ENCODE measurements around the gene CEACAM8. TPM values are rescaled to one million over a fixed set of nuclear protein-coding genes. Genes with fewer than 3 reads are reported as not detected.

The CEACAM8 gene
- total RNA-seq, 1 donor from 2014 or later: not detected

DNA sequence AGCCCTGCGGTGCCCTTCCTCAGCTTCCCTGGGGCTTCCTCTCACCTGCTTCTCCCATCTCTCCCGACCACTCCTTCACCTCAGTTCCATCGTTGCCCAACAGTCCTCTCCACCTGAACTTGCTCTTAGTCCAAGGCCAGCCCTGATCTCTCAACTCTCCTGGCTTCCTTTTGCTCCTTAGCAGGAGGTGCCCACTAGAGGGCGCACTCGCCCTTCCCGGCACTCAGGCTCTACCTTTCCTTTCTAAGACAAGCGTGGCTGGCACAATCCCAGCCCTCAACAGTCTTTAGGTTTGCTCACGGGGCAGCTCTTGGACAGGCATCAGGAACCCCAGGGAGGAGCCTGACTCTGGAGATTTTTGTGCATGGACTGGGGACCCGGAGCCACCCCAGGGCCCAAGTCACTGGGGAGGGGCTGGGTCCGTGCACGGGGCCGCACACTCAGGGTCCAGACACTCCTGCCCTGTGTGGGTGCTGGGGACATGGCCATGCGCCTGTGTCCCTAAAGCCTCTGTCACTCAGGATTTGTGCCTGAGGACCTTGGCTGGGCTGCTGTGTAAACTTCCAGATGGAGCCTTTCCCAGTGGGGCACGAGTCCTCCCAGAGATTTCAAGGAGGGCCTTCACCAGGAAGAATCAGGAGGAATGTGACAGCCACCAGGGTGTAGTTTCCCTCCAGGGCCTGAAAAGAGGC, 12.1 kb upstream of the CEACAM8 start:
- DNase-seq (ENCODE audit: low spot score, unreplicated experiment): no peak
- TF ChIP-seq, protein P1, sequence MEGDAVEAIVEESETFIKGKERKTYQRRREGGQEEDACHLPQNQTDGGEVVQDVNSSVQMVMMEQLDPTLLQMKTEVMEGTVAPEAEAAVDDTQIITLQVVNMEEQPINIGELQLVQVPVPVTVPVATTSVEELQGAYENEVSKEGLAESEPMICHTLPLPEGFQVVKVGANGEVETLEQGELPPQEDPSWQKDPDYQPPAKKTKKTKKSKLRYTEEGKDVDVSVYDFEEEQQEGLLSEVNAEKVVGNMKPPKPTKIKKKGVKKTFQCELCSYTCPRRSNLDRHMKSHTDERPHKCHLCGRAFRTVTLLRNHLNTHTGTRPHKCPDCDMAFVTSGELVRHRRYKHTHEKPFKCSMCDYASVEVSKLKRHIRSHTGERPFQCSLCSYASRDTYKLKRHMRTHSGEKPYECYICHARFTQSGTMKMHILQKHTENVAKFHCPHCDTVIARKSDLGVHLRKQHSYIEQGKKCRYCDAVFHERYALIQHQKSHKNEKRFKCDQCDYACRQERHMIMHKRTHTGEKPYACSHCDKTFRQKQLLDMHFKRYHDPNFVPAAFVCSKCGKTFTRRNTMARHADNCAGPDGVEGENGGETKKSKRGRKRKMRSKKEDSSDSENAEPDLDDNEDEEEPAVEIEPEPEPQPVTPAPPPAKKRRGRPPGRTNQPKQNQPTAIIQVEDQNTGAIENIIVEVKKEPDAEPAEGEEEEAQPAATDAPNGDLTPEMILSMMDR (IDR thresholded peaks at IDR 0.05; ENCODE audit: unreplicated experiment): peak; percentile 58
- no peak overlapping the region for H3K4me3 Mint-ChIP-seq (ENCODE audit: low read depth)
- H3K27ac Mint-ChIP-seq: no peak overlapping the region
- H3K9me3 Mint-ChIP-seq (ENCODE audit: low read depth): peaks cover 13% of the 10 kb centered on the region
- H3K27me3 Mint-ChIP-seq: peaks cover 6% of the 10 kb centered on the region
- no peaks in the 10 kb centered on the region for H3K4me1 Mint-ChIP-seq (ENCODE audit: low read depth)
- peaks cover 2% of the 10 kb centered on the region for H3K36me3 Mint-ChIP-seq (ENCODE audit: insufficient read depth)

DNA sequence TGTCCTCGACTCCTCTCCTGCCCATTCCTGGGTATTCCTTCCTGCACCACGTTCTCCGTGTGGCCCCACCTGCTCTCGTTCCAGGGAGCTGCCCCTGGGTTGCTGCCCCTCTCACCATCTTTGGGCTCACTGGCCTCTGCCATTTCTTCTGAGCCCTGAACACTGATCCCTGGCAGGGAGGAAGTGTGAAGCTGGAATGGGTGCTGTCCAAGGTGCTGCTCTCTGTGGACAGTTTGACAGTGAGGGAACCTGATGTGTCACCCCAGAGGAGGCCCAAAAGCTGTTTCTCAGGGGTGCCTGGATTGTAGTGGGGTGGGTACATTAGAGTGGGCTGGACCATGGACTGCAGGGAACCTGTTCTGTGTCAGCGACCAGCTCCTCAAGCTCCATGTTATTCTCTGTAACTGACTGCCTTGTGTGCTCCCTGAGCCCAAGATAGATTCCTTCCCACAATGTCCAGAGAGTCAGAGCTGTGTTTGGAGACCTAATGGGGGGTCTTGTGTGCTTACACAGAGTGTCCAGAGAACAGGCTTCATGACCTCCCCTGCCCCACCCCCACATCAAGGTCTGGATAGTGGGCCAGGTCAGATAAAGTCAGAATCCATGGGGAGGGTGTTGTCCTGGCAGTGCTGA, 7.2 kb upstream of the CEACAM8 start:
- Mint-ChIP-seq H3K27ac (no peak overlapping the region), H3K9me3 (ENCODE audit: low read depth) (peaks cover 3% of the 10 kb centered on the region), H3K4me3 (ENCODE audit: low read depth) (no peak overlapping the region), H3K27me3 (peaks cover 16% of the 10 kb centered on the region), H3K4me1 (ENCODE audit: low read depth) (no peaks in the 10 kb centered on the region), H3K36me3 (ENCODE audit: insufficient read depth) (no peaks in the 10 kb centered on the region)
- peak; percentile 23 for DNase-seq (ENCODE audit: low spot score, unreplicated experiment)
- TF ChIP-seq, protein P1 (IDR thresholded peaks at IDR 0.05; ENCODE audit: unreplicated experiment): no peak

DNA sequence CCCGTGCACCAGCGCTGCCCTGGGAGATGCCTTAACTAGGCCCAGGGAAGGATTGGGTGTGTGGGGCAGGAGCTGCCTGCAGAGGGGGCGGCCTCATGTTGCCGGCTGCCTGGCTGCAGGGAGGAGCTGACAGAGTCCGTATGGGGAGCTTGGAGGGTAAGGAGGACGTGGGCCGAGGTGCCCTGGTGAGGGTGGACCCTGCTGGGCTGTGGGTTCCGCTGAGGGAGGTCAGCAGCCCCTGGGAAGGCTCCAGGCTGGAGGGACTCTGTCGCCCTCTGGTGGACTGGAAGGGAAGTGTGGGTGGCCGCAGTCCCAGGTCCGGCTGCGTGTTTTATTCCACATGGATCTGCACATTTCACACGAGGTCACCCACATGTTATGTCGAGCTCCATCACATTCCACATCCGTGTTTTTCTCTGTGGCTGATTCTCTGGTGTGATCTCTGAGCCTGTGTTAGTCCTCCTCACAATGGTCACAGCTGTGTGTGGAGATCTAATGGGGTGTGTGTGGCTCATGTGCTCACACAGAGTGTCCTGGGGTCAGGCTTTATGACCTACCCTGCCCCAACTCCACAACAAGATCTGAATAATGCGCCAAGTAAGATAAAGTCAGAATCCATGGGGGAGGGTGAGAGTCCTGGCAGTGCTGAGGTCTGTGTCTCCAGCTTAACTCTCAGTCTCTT, 1.8 kb upstream of the CEACAM8 start:
- H3K9me3 Mint-ChIP-seq (ENCODE audit: low read depth): peaks cover 3% of the 10 kb centered on the region
- peaks cover 42% of the 10 kb centered on the region for H3K27me3 Mint-ChIP-seq
- H3K4me1 Mint-ChIP-seq (ENCODE audit: low read depth): no peaks in the 10 kb centered on the region
- no peak overlapping the region for H3K27ac Mint-ChIP-seq
- no peaks in the 10 kb centered on the region for H3K36me3 Mint-ChIP-seq (ENCODE audit: insufficient read depth)
- TF ChIP-seq, protein P1 (IDR thresholded peaks at IDR 0.05; ENCODE audit: unreplicated experiment): peak; percentile 92
- no peak overlapping the region for H3K4me3 Mint-ChIP-seq (ENCODE audit: low read depth)
- DNase-seq (ENCODE audit: low spot score, unreplicated experiment): peak; percentile 48

DNA sequence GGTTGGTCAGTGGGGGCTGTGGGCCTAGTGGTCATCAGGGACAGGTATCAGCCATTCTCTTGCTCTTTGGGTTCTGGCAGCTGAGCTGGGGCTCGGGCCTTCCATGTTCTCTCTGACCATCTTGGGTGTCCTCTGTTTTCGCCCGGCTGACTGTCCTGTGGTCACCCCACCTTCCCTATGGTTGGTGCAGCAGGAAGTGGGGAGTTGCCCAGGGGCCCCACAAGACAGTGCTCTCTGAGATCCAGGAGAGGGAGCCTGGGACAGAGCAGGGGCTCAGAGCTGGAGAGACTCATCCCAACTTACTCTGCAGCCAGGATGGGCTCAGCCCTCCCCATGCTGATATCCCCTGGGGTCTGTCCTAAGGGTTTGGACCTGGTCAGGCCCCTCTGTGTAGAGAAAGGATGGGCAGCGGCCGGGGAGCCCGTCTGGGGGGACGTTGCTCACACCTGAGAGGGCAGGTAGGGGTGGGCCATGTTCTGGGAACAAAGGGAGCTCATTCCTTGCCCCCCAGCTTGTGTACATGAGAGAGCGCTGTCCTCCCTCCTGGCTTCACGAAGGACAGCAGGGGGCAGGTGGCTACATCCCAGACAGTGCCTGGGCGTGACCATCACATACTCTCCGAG, 937 bp upstream of the CEACAM8 start:
- DNase-seq (ENCODE audit: low spot score, unreplicated experiment): no peak
- H3K9me3 Mint-ChIP-seq (ENCODE audit: low read depth): peaks cover 3% of the 10 kb centered on the region
- H3K27ac Mint-ChIP-seq: no peak overlapping the region
- no peaks in the 10 kb centered on the region for H3K36me3 Mint-ChIP-seq (ENCODE audit: insufficient read depth)
- no peaks in the 10 kb centered on the region for H3K4me1 Mint-ChIP-seq (ENCODE audit: low read depth)
- no peak overlapping the region for H3K4me3 Mint-ChIP-seq (ENCODE audit: low read depth)
- TF ChIP-seq, protein P1 (IDR thresholded peaks at IDR 0.05; ENCODE audit: unreplicated experiment): no peak
- H3K27me3 Mint-ChIP-seq: peaks cover 44% of the 10 kb centered on the region

DNA sequence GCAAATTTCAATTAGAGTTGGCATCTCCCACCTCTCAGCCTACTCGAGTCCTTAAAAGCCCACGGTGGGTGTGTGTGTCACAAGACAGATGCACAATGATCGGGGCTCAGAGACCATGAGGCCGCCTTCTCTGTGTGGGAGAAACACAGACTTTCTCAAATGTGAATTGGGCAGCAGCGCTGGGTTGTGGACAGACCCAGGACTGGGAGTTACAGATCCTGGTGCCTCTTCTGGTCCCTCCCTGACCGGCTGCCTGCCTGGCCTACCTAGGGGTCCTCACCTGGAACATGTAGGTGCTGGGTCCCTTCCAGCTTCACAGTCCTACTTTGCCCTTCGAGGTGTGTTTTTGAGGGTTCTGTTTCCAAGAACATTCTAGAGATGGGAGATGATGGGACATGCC, 4.9 kb downstream of the CEACAM8 start:
- no peaks in the 10 kb centered on the region for H3K9me3 Mint-ChIP-seq (ENCODE audit: low read depth)
- no peaks in the 10 kb centered on the region for H3K4me1 Mint-ChIP-seq (ENCODE audit: low read depth)
- no peak overlapping the region for H3K27ac Mint-ChIP-seq
- no peak for DNase-seq (ENCODE audit: low spot score, unreplicated experiment)
- no peak overlapping the region for H3K4me3 Mint-ChIP-seq (ENCODE audit: low read depth)
- TF ChIP-seq, protein P1 (IDR thresholded peaks at IDR 0.05; ENCODE audit: unreplicated experiment): no peak
- H3K27me3 Mint-ChIP-seq: peaks cover 32% of the 10 kb centered on the region
- no peaks in the 10 kb centered on the region for H3K36me3 Mint-ChIP-seq (ENCODE audit: insufficient read depth)

Measured in progenitor cell of endocrine pancreas (in vitro differentiated cells).